SK-N-SH treated with all-trans-retinoic acid at 6 μM for 48 hours (cell line): ENCODE measurements around the gene AIMP1.

ENCODE experiments used
- ARNTL ChIP-seq: fragments of 450-650 bp; formaldehyde crosslinking; IDR thresholded peaks from 2 replicates; pipeline ENCODE4 v1.5.0; 2020; ENCODE audit warnings: low read depth, mild to moderate bottlenecking, moderate library complexity, borderline replicate concordance
- BACH2 ChIP-seq: fragments of 250-450 bp; sonication (Bioruptor Pico); IDR thresholded peaks from 2 replicates; pipeline ENCODE4 v1.9.0; 2021; ENCODE audit warnings: mild to moderate bottlenecking, borderline replicate concordance
- CSDC2 ChIP-seq: fragments of 250-450 bp; sonication (Bioruptor Pico); IDR thresholded peaks from 2 replicates; pipeline ENCODE4 v1.5.0; 2020; ENCODE audit warnings: mild to moderate bottlenecking, moderate library complexity
- ISL1 ChIP-seq: fragments of 250-450 bp; sonication (Bioruptor Pico); IDR thresholded peaks from 2 replicates; pipeline ENCODE4 v2.1.2; 2022; ENCODE audit warnings: mild to moderate bottlenecking, moderate library complexity
- PPARA ChIP-seq: fragments of 250-450 bp; sonication (Bioruptor Pico); IDR thresholded peaks from 2 replicates; pipeline ENCODE4 v1.5.0; 2020; ENCODE audit warnings: mild to moderate bottlenecking, borderline replicate concordance
- RARB ChIP-seq: fragments of 250-450 bp; sonication (Bioruptor Pico); IDR thresholded peaks from 2 replicates; pipeline ENCODE4 v1.8.0; 2021; ENCODE audit warnings: mild to moderate bottlenecking, moderate library complexity
- TOX ChIP-seq: fragments of 250-450 bp; sonication (Bioruptor Pico); IDR thresholded peaks from 2 replicates; pipeline ENCODE4 v1.8.0; 2021; ENCODE audit warnings: mild to moderate bottlenecking, moderate library complexity, borderline replicate concordance
- ZFP3 ChIP-seq: fragments of 250-450 bp; sonication (Bioruptor Pico); IDR thresholded peaks from 2 replicates; pipeline ENCODE4 v1.5.0; 2020; ENCODE audit warnings: mild to moderate bottlenecking, moderate library complexity
- ZNF8 ChIP-seq: fragments of 450-650 bp; formaldehyde crosslinking; IDR thresholded peaks from 2 replicates; pipeline ENCODE4 v1.5.0; 2020; ENCODE audit warnings: mild to moderate bottlenecking, moderate library complexity
- TF ChIP-seq, protein P1 (sequence below): fragments of 250-450 bp; sonication (Bioruptor Pico); IDR thresholded peaks from 2 replicates; pipeline ENCODE4 v1.5.1; 2020; ENCODE audit warnings: low read depth, mild to moderate bottlenecking, moderate library complexity
- TF ChIP-seq, protein P2 (sequence below): fragments of 250-450 bp; sonication (Bioruptor Pico); IDR thresholded peaks from 2 replicates; pipeline ENCODE4 v1.8.0; 2020; ENCODE audit warnings: mild to moderate bottlenecking, moderate library complexity, borderline replicate concordance
- TF ChIP-seq, protein P3 (sequence below): fragments of 250-450 bp; sonication (Bioruptor Pico); IDR thresholded peaks from 2 replicates; pipeline ENCODE4 v1.5.0; 2020; ENCODE audit warnings: mild to moderate bottlenecking, moderate library complexity

GRCh38 chr4:106312377-106312776 lies 4.0 kb upstream of the AIMP1 start:
- TF ChIP-seq CSDC2 (CRISPR knock-in tag) (no peak), PPARA (no peak), ZFP3 (CRISPR knock-in tag) (no peak), ARNTL (CRISPR knock-in tag) (no peak), RARB (CRISPR knock-in tag) (no peak), ISL1 (peak; percentile 49; the same call in 1 of the 2 replicates), TOX (CRISPR knock-in tag) (no peak), BACH2 (CRISPR knock-in tag) (no peak), ZNF8 (CRISPR knock-in tag) (no peak)
- TF ChIP-seq, protein P1, sequence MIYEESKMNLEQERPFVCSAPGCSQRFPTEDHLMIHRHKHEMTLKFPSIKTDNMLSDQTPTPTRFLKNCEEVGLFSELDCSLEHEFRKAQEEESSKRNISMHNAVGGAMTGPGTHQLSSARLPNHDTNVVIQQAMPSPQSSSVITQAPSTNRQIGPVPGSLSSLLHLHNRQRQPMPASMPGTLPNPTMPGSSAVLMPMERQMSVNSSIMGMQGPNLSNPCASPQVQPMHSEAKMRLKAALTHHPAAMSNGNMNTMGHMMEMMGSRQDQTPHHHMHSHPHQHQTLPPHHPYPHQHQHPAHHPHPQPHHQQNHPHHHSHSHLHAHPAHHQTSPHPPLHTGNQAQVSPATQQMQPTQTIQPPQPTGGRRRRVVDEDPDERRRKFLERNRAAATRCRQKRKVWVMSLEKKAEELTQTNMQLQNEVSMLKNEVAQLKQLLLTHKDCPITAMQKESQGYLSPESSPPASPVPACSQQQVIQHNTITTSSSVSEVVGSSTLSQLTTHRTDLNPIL: no peak
- TF ChIP-seq, protein P2, sequence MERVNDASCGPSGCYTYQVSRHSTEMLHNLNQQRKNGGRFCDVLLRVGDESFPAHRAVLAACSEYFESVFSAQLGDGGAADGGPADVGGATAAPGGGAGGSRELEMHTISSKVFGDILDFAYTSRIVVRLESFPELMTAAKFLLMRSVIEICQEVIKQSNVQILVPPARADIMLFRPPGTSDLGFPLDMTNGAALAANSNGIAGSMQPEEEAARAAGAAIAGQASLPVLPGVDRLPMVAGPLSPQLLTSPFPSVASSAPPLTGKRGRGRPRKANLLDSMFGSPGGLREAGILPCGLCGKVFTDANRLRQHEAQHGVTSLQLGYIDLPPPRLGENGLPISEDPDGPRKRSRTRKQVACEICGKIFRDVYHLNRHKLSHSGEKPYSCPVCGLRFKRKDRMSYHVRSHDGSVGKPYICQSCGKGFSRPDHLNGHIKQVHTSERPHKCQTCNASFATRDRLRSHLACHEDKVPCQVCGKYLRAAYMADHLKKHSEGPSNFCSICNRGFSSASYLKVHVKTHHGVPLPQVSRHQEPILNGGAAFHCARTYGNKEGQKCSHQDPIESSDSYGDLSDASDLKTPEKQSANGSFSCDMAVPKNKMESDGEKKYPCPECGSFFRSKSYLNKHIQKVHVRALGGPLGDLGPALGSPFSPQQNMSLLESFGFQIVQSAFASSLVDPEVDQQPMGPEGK (CRISPR knock-in tag): no peak
- TF ChIP-seq, protein P3, sequence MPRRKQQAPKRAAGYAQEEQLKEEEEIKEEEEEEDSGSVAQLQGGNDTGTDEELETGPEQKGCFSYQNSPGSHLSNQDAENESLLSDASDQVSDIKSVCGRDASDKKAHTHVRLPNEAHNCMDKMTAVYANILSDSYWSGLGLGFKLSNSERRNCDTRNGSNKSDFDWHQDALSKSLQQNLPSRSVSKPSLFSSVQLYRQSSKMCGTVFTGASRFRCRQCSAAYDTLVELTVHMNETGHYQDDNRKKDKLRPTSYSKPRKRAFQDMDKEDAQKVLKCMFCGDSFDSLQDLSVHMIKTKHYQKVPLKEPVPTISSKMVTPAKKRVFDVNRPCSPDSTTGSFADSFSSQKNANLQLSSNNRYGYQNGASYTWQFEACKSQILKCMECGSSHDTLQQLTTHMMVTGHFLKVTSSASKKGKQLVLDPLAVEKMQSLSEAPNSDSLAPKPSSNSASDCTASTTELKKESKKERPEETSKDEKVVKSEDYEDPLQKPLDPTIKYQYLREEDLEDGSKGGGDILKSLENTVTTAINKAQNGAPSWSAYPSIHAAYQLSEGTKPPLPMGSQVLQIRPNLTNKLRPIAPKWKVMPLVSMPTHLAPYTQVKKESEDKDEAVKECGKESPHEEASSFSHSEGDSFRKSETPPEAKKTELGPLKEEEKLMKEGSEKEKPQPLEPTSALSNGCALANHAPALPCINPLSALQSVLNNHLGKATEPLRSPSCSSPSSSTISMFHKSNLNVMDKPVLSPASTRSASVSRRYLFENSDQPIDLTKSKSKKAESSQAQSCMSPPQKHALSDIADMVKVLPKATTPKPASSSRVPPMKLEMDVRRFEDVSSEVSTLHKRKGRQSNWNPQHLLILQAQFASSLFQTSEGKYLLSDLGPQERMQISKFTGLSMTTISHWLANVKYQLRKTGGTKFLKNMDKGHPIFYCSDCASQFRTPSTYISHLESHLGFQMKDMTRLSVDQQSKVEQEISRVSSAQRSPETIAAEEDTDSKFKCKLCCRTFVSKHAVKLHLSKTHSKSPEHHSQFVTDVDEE: no peak
